NCI-H2171 treated with DMSO at 0.1 percent for 48 hours (cell line): ENCODE data around the gene GPD2.

ENCODE experiments used
- DNase-seq: peaks from one replicate; lab custom pipeline; 2025; lab: John Stamatoyannopoulos, UW

Gene GPD2

DNA sequence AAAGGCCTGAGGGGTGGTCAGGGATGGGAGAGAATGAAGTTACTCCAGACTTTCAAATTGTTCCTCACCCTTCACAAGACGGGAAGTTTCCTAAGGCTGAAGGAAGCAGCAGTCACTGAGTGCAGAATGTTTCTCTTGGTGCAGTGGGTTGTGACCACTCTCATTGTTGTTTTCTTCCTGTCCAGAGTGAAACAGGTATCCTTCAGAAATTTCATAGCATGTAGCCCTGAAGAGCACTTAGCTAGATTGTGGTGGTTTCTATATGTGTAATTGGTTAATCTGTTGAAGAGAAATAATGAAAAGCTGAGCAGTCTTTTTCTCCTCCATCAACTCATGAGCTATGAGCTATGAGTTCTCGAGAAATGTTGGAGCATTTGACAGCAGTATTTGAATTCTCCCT is 96.8 kb downstream of the GPD2 start:
- no peak for DNase-seq

DNA sequence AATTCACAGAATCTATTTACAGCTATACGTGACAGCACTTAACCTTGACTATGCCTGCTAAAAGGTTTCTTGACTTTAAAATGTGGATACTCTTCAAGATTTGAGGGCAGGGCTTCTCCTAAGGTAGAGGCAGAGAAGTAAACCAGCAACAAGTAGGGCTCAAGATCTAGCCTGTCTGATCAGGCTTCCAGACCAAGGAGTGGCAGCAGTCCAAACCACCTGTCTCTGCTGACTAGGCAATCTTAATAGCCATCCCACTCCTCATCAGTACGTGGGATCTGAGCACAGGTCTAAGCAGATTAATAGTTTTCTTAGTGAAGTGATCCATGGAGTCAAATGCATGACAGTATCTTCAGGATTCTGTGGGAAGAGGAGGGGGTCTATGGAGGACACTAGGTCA is 100.4 kb downstream of the GPD2 start:
- DNase-seq: no peak

DNA sequence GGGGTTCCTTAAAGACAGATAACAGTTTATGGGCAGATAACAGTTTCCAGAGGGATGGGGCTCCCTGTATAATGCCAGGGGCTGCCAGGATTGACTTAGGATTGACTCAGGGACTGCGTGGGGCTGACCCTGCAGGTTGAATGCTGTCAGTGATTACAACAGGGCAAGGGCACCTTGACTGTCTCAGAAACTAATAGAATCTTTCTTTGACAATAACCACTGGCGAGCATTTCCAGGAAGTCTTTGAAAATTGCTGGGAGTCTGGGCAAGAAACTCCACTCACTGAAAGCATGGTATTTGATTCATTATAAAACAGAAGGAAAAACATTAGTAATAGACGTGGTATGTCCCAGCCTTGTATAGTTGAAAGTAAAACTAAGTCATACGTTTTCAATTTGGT is 101.0 kb downstream of the GPD2 start:
- no peak for DNase-seq

DNA sequence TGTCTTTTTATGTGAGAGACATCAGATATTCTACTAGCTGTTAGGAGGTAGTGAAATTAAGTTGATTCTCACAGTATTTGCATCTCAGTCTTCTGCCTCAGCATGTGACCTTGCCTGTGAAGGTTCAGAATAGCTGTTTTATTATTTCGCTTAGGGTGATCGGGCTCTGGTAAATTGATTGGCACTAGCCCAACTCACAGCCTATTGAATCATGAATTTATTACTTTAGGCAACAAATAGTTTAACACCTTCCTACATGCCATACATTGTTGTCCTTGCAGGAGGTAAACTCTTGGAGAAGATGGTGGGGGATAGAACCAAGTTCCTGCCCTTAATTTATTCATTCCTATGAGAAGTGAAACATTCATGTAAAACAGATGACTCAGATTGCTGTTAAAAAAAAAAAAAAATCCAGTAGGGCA is 101.9 kb downstream of the GPD2 start:
- no peak for DNase-seq

DNA sequence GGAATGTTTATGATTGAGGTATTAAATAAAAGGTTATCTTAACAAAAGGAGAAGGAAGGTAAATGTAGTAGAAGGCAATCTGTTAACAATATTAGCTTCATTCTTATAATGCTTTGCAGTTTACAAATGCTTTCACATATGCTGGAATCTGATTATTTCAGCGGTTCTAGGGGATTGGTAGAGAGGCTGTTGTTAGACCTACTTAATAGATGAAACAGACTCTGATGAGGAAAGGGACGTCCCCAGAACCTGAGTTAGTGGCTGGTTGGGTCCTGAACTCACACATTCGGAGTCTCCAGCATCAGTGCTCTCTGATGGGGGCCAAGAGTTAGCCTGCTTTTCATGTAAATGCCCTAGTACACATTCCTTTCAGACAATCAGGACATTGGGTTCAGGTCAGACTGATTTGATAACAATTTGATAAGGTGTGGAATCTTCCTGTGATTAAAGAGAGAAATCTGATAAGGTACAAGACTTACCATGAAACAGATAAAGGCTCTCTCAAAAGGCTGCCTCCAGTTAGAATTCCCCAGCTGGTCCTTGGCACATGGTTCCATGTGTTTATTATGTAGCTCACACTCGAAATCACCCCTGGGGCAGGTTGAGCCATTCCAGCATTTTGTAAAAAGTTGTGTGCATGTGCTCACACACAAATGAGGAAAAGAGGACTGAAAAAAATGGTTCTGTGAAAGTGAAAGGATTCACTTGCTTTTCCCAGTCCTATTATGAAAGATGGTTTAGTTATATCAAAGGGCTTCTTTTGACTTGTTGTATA is 103.1 kb downstream of the GPD2 start:
- no peak for DNase-seq

DNA sequence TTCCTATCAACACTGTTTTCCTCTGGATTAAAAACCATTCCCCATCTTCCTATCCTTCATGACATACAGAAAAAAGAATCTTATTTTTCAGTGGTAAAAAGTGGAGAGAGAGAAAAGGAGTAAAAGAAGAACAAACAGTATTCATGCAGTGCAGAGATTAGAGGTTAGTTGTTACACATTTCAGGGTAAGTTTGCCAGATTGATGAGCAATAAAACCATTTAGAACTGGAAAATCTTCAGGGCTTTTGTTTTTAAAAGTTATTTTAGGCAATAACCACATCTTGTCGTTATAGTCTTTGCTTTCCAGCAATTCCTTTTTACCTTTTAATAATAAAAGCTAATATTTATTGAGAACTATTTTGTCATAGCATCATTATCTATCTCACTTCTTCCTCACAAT is 104.5 kb downstream of the GPD2 start:
- DNase-seq: no peak

DNA sequence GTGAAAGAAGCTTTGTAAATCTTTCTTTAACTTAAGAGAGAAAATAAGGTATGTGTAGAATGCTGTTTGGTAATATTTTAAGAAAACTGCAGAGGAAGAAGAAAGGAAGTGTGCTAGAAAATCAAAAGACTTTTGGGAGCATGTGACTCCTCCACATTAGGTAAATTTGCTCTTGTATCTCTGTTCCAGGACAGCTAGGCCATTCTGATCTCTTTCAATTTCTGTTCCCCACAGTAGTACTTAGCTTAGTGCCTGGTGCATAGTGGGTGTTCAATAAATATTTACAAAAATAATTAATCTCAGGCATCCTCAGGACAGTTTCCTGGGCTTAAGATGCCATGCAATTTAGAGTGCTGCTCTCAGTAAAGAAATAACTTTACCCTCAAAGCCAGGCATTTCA is 105.0 kb downstream of the GPD2 start:
- no peak for DNase-seq

DNA sequence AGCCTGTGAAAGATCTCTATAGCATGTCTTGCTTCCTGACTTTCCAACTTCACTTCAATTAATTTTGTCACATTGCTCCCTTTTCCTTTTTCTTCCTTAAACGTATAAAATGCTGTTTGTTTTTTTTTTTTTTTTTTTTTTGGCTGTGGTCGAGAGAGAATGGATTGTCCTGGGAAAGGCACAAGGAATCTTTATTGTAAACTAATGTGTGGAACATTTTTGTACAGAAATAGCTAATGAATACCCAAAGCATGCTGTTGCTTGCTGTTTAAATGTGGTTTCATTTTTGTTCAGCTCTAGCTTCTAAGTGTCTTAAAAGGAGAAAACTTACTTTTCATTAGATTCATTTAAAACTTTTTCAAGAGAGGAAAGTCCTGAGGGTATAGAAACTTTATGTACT is 105.5 kb downstream of the GPD2 start:
- no peak for DNase-seq

DNA sequence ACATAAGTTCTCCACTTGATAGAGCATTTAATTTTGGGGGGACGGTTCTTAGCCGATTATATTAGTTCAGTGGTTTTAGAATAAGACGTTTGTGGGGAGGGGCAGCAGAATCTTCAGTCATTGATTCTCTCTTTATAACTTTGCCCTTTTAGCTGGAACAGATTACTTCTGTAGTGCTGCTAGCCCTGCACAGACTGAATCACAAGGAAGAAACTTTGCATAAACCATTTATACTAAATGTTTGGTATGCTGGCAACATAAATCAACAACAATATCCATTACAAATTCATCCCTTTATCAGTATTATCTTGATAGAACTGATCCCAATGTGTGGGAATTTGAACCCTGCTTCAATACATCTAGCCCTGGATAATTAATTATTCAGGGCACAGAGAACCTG is 112.2 kb downstream of the GPD2 start:
- no peak for DNase-seq

DNA sequence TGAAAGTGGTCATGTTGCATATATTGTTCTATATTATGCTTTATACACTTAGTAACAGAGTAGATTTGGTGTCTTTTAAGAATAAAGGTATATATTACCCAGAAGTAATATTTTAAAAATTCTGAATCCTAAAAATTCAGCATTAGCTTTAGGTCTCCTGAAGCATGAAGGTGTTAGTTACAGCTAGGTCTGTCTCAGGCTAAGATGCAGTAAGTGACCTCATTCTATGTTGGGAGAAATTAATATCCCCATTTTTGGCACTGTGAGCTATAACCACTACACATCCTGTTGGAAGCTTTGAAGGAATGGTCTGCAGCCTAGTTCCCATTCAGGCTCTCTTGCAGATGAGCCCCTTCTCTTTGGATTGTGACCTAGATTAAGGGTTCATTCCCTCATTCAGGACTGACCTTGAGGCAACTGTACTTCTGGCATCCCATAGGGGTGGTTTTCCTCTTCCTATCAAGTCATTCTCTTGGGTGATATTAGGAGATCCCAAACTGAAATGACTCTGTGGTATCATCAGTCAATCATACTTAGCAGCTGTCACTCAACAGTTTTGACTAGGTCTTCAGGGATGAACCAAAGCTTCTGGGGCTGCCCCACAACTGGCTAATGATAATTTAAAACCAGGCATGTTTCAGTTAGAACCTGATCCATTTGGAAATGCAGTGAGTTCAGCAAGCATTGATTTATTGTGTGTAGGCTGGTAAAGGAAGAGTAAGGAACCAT is 117.7 kb downstream of the GPD2 start:
- no peak for DNase-seq

DNA sequence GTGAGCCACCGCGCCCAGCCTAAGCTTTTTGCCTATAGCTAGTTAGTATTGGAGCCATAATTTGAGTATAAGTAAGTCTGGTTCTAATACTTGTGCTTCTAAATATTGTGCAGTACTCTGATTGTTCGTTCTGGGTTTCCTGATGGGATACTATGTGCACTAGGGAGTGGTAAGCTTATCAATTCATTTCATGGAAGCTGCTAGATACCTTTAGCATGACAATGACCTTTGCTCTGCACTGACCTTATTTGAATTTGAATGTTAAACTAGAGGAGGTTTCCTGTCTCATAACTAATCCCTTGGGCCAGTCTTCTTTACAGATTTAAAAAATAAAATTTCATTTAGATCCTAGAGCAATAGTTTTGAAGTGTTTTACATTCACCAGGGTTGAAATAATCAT is 125.1 kb downstream of the GPD2 start:
- DNase-seq: no peak

DNA sequence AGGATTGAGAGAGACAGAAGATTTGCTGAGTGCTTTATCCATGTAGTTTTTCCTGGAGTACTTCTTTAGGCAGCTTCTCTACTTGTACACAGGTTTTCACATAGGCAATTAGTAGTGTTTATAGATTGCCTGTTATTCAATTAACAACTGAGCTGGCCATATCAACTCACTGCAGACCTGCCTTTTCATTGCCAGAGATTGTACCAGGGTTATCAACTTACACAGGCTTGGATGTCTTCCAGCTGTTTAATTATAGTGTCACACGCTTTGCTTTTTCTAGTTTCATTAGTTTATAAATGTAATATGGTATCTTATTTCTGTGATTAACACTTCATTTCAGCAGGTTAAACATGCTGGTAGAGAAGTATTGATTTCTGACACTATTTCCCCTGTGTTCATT is 125.9 kb downstream of the GPD2 start:
- DNase-seq: peak; percentile 97

DNA sequence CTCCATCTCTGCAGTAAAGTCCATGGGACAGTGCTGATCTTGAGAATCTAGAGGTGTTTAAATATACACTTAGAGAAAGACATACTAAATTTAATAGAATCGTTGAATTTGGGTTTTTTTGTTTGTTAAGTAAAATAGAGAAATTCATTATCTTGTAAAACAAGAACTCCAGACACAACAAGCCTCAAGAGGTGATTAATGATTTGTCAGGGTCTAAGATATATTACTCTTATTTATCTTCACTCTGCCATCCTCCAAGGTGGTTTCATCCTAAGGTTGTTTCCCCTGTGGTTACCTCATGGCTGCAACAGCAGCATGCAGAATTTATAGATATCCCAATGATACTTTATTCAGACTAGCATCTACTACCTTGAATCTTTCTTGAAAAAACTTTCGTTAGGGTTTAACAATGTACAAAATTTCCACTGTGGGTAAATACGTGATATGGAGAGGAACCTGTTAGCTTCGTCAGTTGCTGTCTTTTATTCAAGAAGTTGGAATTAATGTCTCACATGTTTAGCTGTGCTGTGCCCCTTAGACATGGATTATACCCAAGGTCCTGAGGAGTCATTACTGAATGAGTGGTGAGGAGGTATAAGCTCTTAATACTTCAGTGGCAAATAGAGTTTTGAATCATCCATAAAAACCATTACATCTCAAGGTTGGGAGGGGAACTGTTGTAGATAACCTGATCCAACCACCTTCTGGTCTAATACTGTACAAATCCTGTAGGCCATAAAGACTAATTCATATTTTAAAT is 128.0 kb downstream of the GPD2 start:
- no peak for DNase-seq

DNA sequence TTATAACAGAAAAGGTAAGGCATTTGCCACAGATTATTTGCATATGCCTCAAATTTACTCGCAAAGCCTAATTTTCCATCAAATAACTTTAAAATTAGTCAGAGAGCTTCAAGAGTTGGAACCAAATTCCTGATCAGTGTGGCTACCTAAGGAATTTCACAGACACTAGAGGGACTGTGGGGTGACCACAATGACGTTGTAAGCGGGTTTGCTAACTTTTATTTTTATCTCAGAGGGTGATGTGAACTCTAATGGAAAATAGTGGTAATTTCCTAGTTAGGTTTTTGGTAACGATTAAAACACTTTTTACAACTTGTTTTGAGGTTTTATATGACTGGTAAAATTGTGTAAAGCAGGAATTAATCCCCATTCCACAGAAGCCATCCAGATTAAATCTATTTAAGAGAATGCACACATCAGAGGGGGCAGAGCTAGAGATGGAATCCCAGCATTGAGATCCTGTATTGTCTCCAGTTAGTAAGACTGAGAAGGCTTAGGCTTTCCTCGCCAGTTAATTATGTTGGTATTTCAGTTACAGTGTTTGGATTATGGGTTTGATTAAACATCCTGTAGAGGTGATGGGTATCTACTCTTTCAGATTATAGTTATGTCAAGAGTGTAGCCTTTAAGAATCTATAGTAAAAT is 129.0 kb downstream of the GPD2 start:
- no peak for DNase-seq

DNA sequence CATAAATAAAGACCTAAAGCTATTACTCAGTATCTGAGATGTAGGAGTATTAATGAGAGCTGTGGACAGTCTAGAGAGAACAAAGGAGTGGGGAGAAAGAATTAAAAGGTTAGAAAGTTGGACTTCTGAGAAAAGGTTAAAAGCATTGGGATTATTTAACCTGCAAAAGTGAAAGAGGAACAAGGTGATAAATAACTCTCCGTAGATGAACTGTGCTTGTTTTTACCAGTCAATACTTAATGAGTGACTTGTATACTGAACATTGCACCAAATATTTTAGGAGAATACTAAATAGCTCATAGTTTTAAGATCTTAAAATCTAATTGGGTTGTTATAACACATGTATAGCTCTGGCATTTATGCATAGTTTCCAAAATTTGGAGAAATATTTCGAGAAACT is 137.5 kb downstream of the GPD2 start:
- no peak for DNase-seq

DNA sequence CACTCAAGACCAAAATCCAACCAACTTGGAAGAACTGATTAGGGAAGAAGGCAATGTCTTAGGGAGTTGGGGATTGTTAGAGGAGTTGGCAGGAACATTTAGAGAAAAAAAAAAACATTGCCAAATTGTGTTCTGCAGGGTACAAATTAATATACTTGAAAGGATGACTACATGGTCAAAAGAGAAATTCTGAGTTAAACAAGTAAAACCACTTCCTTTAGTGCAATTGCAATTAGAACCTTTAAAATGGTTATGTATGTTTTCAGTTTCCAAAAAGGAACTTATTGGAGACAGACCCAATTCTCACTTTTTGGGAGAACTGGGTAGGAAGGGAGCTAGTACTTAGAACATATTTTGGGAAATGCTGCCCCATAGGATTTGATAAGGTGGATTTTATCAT is 137.9 kb downstream of the GPD2 start:
- no peak for DNase-seq

DNA sequence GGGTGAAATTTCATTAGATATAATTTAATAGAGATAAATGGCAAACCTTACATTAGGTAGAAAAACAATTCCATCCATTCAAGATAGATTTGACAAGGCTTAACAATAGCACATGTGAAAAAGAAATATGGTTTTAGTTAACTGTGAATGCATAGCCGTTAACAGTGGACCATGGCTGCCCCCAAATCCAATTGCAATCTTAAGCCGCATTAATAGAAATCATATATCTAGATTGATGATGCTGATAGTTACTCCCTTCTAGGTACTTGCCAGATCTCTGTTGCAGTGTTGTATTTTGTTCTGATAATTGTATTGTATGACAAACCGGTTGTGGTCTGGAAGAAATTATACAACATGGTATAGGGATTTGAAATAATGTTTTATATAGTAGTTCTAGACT is 139.8 kb downstream of the GPD2 start:
- DNase-seq: no peak

DNA sequence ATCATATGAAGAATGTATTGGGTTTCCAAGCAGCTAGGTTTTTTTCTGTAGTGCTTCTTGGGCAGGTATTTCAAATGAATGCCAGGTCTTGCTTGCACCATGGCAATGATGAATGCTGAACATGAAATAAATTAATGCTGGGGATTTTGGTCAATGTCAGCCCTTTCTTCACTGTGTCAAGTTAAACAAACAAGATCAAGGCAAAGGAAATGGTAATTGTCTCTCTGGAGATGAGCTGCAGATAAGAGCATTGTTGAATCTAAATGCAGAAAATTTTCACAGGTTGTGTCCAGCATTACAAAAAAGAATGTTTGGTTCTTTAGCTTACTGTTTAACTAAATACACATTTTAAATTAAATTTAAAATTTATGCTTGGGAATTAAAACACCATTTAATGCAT is 144.3 kb downstream of the GPD2 start:
- no peak for DNase-seq

DNA sequence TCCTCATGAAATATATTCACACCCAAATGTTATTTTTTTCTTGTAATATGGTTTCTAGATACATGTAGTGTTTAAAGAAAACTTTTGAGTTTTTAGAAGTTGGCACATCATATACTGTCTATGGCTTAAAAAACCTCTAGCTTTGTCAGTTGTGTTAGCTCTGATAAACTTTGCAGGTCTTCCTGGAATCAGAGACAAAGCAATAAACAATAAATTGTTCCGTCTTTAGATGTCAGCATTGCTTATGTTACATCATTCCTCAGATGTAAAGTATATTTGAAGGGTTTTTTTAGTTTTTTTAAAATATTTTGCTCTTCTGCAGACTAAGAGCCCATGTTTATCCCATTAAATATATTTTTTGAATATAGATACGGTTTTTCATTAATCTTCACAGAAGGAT is 145.1 kb downstream of the GPD2 start:
- no peak for DNase-seq

DNA sequence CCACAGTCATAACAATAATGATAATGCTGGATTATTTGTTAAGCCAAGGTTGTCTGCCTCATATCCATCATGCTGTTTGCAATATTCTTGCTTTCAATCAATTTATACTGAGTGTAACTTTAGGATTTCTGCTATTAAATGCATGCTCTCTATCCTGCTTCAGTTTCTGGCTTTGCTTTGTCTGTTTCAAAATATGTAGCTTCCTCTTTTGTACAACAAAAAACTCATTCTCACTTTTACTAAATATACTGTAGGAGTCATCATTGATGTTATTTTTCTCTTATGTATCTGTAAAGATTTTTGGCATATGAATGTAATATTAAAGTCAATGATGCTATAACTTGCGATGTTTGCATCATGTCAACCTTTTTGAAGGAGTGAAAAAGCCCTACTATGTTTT is 149.3 kb downstream of the GPD2 start:
- DNase-seq: no peak

DNA sequence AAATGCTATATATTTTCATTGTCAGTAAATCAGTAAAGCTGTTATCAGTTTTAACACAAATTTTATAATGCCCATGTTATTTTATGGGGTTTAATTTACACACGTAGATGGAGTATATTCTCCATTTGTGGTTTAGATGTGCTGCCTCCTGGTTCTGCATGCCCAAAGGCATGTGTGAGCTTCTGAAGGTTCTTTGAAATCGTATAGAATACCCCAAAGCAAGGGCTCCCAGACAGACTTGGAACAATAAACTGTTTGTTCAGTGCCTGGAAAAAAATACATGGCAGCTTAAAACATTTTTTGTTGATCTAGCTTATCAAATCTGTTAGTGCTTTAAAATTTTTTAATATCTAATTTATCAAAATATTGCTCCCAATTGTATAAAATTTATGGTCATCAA is 150.4 kb downstream of the GPD2 start:
- no peak for DNase-seq

DNA sequence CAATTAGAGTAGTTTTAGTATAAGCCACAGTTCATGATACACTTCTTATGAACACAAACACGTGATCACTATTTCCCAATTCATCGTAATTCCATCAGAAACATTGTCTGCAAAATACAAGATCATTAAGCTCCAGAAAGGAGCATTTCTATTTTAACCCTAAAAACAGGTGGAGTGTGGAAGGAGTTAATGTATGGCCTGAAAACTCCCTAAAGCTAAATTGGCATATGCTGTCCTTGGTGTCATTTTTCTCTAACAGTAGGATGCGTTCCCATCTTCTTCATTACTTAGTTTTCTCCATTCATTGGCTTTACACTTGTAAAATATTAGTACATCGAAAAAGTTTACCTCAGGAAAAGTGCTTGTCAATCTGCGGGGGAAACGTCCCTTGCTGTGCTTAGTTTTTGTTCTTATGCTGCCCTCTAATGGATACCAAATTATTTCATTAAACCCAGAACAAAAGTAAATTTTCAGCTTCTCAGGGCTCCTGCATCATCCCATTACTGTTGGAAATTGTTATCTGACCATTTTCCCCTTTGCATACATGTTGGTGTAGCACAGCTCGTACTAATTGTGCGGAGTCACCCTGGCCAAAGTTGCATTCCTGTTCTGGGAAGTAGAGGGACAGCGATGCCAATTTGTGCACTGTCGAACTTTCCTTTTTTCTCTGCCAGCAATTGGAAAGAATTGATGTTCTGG is 153.4 kb downstream of the GPD2 start:
- peak; percentile 67 for DNase-seq
